Measurements from ENCODE around the gene USP47.

DNA sequence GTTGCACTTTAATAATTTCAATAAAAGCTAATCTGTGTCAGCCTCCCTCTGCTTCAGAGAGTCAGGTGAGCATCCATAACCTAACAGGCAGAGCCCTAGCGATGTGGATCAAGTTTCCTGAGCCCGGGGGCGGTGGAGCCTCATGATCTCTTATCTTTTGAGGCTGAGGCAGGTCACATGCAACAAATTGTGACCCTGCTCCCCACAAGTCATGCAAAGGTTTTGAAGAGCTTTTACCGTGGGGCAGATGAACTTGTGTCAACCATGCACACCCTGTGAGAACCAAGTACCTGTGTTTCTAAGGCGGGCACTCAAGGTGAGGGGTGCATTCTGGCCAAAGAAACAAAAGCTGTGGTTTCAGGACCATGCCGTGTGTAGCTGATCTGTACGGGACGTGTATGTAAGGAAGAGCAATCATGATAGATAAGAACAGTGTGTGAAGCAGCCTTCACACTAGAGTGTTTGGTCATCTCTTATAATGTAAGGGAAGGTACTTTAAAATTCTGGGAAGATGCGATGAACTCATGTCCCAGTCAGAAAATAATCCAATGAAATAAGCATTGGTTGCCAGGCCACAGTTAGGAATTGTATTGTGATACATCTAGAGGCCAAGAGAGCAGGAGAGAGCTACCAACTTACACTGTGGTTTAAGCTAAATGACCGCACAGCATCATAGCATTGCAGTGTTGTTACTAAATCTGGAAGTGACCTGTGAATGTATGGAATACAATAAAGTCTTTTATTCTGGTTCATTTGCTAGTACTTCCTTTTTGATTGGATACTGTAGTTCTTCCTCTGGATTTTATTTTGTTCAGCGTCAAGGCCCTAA is 116.8 kb downstream of the USP47 start:
- no peak for TF ChIP-seq POLR2A (IDR thresholded peaks at IDR 0.05)
- TF ChIP-seq, protein P1, sequence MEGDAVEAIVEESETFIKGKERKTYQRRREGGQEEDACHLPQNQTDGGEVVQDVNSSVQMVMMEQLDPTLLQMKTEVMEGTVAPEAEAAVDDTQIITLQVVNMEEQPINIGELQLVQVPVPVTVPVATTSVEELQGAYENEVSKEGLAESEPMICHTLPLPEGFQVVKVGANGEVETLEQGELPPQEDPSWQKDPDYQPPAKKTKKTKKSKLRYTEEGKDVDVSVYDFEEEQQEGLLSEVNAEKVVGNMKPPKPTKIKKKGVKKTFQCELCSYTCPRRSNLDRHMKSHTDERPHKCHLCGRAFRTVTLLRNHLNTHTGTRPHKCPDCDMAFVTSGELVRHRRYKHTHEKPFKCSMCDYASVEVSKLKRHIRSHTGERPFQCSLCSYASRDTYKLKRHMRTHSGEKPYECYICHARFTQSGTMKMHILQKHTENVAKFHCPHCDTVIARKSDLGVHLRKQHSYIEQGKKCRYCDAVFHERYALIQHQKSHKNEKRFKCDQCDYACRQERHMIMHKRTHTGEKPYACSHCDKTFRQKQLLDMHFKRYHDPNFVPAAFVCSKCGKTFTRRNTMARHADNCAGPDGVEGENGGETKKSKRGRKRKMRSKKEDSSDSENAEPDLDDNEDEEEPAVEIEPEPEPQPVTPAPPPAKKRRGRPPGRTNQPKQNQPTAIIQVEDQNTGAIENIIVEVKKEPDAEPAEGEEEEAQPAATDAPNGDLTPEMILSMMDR (IDR thresholded peaks at IDR 0.05): no peak

All from lower leg skin (tissue), 3 donors.